Measurements from ENCODE around the gene YY1. TPM values are rescaled to one million over a fixed set of nuclear protein-coding genes. Genes with fewer than 3 reads are reported as not detected.

The YY1 gene
- polyA plus RNA-seq, 3 donors from 2014 or later: 12.9 to 23.6 (median 15.9) TPM

- H3K4me3 Mint-ChIP-seq: peak overlapping the region; percentile 88 to 93 (median 91)
- peak; percentile 79 to 85 (median 83) for DNase-seq
- peaks cover 6 to 26% (median 10%) of the 10 kb centered on the region in 3 donors for H3K27me3 Mint-ChIP-seq (ENCODE audit: low read depth in 3 of 3)
- peaks cover 0 to 3% (median 0%) of the 10 kb centered on the region in 3 donors for H3K36me3 Mint-ChIP-seq
- peaks cover 58 to 60% of the 10 kb centered on the region in 2 donors for H3K4me1 Mint-ChIP-seq
- no peaks in the 10 kb centered on the region for H3K9me3 Mint-ChIP-seq
- peak overlapping the region; percentile 85 to 98 (median 96) for H3K27ac Mint-ChIP-seq
Measured at GRCh38 chr14:100239840-100240667, 1.1 kb downstream of the YY1 start.

- peaks cover 62 to 63% of the 10 kb centered on the region in 2 donors for H3K4me1 Mint-ChIP-seq
- H3K27me3 Mint-ChIP-seq (ENCODE audit: low read depth in 3 of 3): peaks cover 6 to 26% (median 10%) of the 10 kb centered on the region in 3 donors
- peak overlapping the region; percentile 88 to 93 (median 91) for H3K4me3 Mint-ChIP-seq
- no peak for DNase-seq
- H3K36me3 Mint-ChIP-seq: peaks cover 0 to 3% (median 0%) of the 10 kb centered on the region in 3 donors
- no peaks in the 10 kb centered on the region for H3K9me3 Mint-ChIP-seq
- H3K27ac Mint-ChIP-seq: peak overlapping the region; percentile 85 to 98 (median 96)
Measured at GRCh38 chr14:100240668-100241032, 1.7 kb downstream of the YY1 start.

- no peak for DNase-seq
- H3K4me3 Mint-ChIP-seq: peak overlapping the region; percentile 88 to 93 (median 91)
- peak overlapping the region; percentile 85 to 98 (median 96) for H3K27ac Mint-ChIP-seq
- peaks cover 63 to 66% of the 10 kb centered on the region in 2 donors for H3K4me1 Mint-ChIP-seq
- H3K36me3 Mint-ChIP-seq: peaks cover 0 to 3% (median 0%) of the 10 kb centered on the region in 3 donors
- H3K27me3 Mint-ChIP-seq (ENCODE audit: low read depth in 3 of 3): peaks cover 4 to 24% (median 10%) of the 10 kb centered on the region in 3 donors
- no peaks in the 10 kb centered on the region for H3K9me3 Mint-ChIP-seq
Measured at GRCh38 chr14:100241279-100241678, 2.3 kb downstream of the YY1 start.

- Mint-ChIP-seq H3K27ac (peak overlapping the region; percentile 36 to 81 (median 50)), H3K4me3 (peak overlapping the region; percentile 64 to 70 (median 67)), H3K9me3 (no peaks in the 10 kb centered on the region), H3K4me1 (peaks cover 63 to 65% of the 10 kb centered on the region in 2 donors), H3K27me3 (ENCODE audit: low read depth in 3 of 3) (peaks cover 2 to 18% (median 5%) of the 10 kb centered on the region in 3 donors), H3K36me3 (peaks cover 0 to 3% (median 0%) of the 10 kb centered on the region in 3 donors)
- no peak for DNase-seq
Measured at GRCh38 chr14:100243020-100243419, 4.1 kb downstream of the YY1 start.

- Mint-ChIP-seq H3K4me1 (peaks cover 77 to 82% of the 10 kb centered on the region in 2 donors), H3K36me3 (peaks cover 0 to 2% (median 0%) of the 10 kb centered on the region in 3 donors), H3K9me3 (no peaks in the 10 kb centered on the region), H3K27me3 (ENCODE audit: low read depth in 3 of 3) (peaks cover 0 to 3% (median 0%) of the 10 kb centered on the region in 3 donors), H3K27ac (peak overlapping the region; percentile 54 to 80 (median 70)), H3K4me3 (peak overlapping the region in 4 of 5 donors; percentile 7 to 52 (median 29))
- peak; percentile 22 to 28 (median 27) for DNase-seq
Measured at GRCh38 chr14:100246809-100247428, 8.0 kb downstream of the YY1 start.

- Mint-ChIP-seq H3K9me3 (no peaks in the 10 kb centered on the region), H3K4me3 (no peak overlapping the region), H3K27ac (peak overlapping the region in 3 of 6 donors; percentile 9 to 46 (median 20)), H3K36me3 (no peaks in the 10 kb centered on the region), H3K27me3 (ENCODE audit: low read depth in 3 of 3) (peaks cover 0 to 3% (median 0%) of the 10 kb centered on the region in 3 donors), H3K4me1 (peaks cover 81 to 82% of the 10 kb centered on the region in 2 donors)
- DNase-seq: no peak
Measured at GRCh38 chr14:100250732-100251465, 12.0 kb downstream of the YY1 start.

- no peaks in the 10 kb centered on the region for H3K9me3 Mint-ChIP-seq
- no peaks in the 10 kb centered on the region for H3K27me3 Mint-ChIP-seq (ENCODE audit: low read depth in 3 of 3)
- H3K4me3 Mint-ChIP-seq: peak overlapping the region in 1 of 5 donors; percentile 6
- H3K36me3 Mint-ChIP-seq: no peaks in the 10 kb centered on the region
- peaks cover 79 to 82% of the 10 kb centered on the region in 2 donors for H3K4me1 Mint-ChIP-seq
- peak overlapping the region in 5 of 6 donors; percentile 4 to 62 (median 34) for H3K27ac Mint-ChIP-seq
- DNase-seq: no peak
Measured at GRCh38 chr14:100252684-100253083, 13.7 kb downstream of the YY1 start.

GRCh38 chr14:100256339-100256895 is 17.5 kb downstream of the YY1 start:
- Mint-ChIP-seq H3K4me1 (peaks cover 84 to 89% of the 10 kb centered on the region in 2 donors), H3K27me3 (ENCODE audit: low read depth in 3 of 3) (peaks cover 0 to 2% (median 0%) of the 10 kb centered on the region in 3 donors), H3K27ac (peak overlapping the region in 4 of 6 donors; percentile 5 to 65 (median 9)), H3K4me3 (peak overlapping the region in 1 of 5 donors; percentile 55), H3K9me3 (no peaks in the 10 kb centered on the region), H3K36me3 (no peaks in the 10 kb centered on the region)
- no peak for DNase-seq

- Mint-ChIP-seq H3K36me3 (peaks cover 0 to 5% (median 4%) of the 10 kb centered on the region in 3 donors), H3K4me3 (peak overlapping the region; percentile 24 to 74 (median 47)), H3K4me1 (peaks cover 84 to 94% of the 10 kb centered on the region in 2 donors), H3K27ac (peak overlapping the region; percentile 30 to 81 (median 64)), H3K27me3 (ENCODE audit: low read depth in 3 of 3) (peaks cover 0 to 12% (median 0%) of the 10 kb centered on the region in 3 donors), H3K9me3 (no peaks in the 10 kb centered on the region)
- no peak for DNase-seq
Measured at GRCh38 chr14:100261621-100262020, 22.7 kb downstream of the YY1 start.

- DNase-seq: no peak
- no peaks in the 10 kb centered on the region for H3K9me3 Mint-ChIP-seq
- H3K4me3 Mint-ChIP-seq: no peak overlapping the region
- H3K36me3 Mint-ChIP-seq: peaks cover 0 to 5% (median 4%) of the 10 kb centered on the region in 3 donors
- H3K27ac Mint-ChIP-seq: peak overlapping the region in 1 of 6 donors; percentile 38
- H3K4me1 Mint-ChIP-seq: peaks cover 82 to 92% of the 10 kb centered on the region in 2 donors
- H3K27me3 Mint-ChIP-seq (ENCODE audit: low read depth in 3 of 3): peaks cover 0 to 13% (median 0%) of the 10 kb centered on the region in 3 donors
Measured at GRCh38 chr14:100262545-100262944, 23.6 kb downstream of the YY1 start.

- Mint-ChIP-seq H3K4me3 (peak overlapping the region in 1 of 5 donors; percentile 29), H3K27ac (peak overlapping the region in 3 of 6 donors; percentile 24 to 40 (median 39)), H3K27me3 (ENCODE audit: low read depth in 3 of 3) (peaks cover 0 to 13% (median 0%) of the 10 kb centered on the region in 3 donors), H3K9me3 (no peaks in the 10 kb centered on the region), H3K36me3 (peaks cover 0 to 5% (median 4%) of the 10 kb centered on the region in 3 donors), H3K4me1 (peaks cover 81 to 92% of the 10 kb centered on the region in 2 donors)
- DNase-seq: no peak
Measured at GRCh38 chr14:100263141-100263540, 24.2 kb downstream of the YY1 start.

- Mint-ChIP-seq H3K4me1 (peaks cover 52 to 68% of the 10 kb centered on the region in 2 donors), H3K9me3 (no peaks in the 10 kb centered on the region), H3K27me3 (ENCODE audit: low read depth in 3 of 3) (peaks cover 0 to 7% (median 0%) of the 10 kb centered on the region in 3 donors), H3K4me3 (no peak overlapping the region), H3K36me3 (peaks cover 0 to 5% (median 4%) of the 10 kb centered on the region in 3 donors), H3K27ac (peak overlapping the region in 3 of 6 donors; percentile 6 to 24 (median 20))
- DNase-seq: no peak
Measured at GRCh38 chr14:100267990-100268389, 29.0 kb downstream of the YY1 start.

Data from immature natural killer cell (primary cell).